Mammary epithelial cell (primary cell): ENCODE data around the gene CCDC17.
"Not testable (repeated sequence)": the region's sequence is repeated elsewhere in the genome, so short reads cannot be mapped to it uniquely, and the experiment has no call there.

Experiments used
- EZH2 ChIP-seq: IDR thresholded peaks from 2 replicates; pipeline ENCODE4 v1.6.1; 2012; ENCODE audit warnings: low read length, inconsistent platforms, borderline replicate concordance
- TF ChIP-seq, protein P1 (sequence below), 2 donors: IDR thresholded peaks in 1 of 2; conservative IDR thresholded peaks in 1 of 2; 2 replicates each; pipeline ENCODE4 v1.5.1; 2011 to 2012; ENCODE audit warnings: inconsistent platforms in 2 of 2, low read length in 2 of 2, mild to moderate bottlenecking in 2 of 2, control low read depth in 1 of 2, low read depth in 1 of 2; ENCODE audit not compliant: insufficient read depth in 1 of 2; ENCODE audit errors: extremely low read depth in 1 of 2

GRCh38 chr1:45596765-45597164 lies 27.1 kb downstream of the CCDC17 start:
- TF ChIP-seq, protein P1, sequence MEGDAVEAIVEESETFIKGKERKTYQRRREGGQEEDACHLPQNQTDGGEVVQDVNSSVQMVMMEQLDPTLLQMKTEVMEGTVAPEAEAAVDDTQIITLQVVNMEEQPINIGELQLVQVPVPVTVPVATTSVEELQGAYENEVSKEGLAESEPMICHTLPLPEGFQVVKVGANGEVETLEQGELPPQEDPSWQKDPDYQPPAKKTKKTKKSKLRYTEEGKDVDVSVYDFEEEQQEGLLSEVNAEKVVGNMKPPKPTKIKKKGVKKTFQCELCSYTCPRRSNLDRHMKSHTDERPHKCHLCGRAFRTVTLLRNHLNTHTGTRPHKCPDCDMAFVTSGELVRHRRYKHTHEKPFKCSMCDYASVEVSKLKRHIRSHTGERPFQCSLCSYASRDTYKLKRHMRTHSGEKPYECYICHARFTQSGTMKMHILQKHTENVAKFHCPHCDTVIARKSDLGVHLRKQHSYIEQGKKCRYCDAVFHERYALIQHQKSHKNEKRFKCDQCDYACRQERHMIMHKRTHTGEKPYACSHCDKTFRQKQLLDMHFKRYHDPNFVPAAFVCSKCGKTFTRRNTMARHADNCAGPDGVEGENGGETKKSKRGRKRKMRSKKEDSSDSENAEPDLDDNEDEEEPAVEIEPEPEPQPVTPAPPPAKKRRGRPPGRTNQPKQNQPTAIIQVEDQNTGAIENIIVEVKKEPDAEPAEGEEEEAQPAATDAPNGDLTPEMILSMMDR (conservative IDR thresholded peaks at IDR 0.05 in 1 of 2, IDR thresholded peaks at IDR 0.05 in 1 of 2; ENCODE audit: extremely low read depth in 1 of 2, insufficient read depth in 1 of 2, low read depth in 1 of 2, low read length in 2 of 2) = not testable (repeated sequence)
- not testable (repeated sequence) for TF ChIP-seq EZH2
